Neural cell (in vitro differentiated cells): ENCODE measurements around the gene CLCNKA. TPM values are rescaled to one million over a fixed set of nuclear protein-coding genes. Genes with fewer than 3 reads are reported as not detected.

ENCODE experiments used
- H2AFZ ChIP-seq: fragments of 200-600, 300-800 bp; sonication (generic), shearing (Covaris generic); 2 replicates; pipeline ENCODE4 v1.6.0; 2014; ENCODE audit warnings: low read depth, mild to moderate bottlenecking, antibody characterized with exemption, low read length, moderate library complexity
- H3F3A ChIP-seq: fragments of 200-600 bp; shearing (Covaris generic); 2 replicates; pipeline ENCODE4 v1.6.1; 2016; ENCODE audit warnings: mild to moderate bottlenecking, moderate library complexity, mixed read lengths, antibody characterized with exemption, low read length; ENCODE audit not compliant: insufficient read depth, poor library complexity, severe bottlenecking
- H3K27ac ChIP-seq: fragments of 200-600, 300-800 bp; sonication (generic), shearing (Covaris generic); 2 replicates; pipeline ENCODE4 v1.5.1; 2014; ENCODE audit warnings: mild to moderate bottlenecking, low read length, moderate library complexity
- H3K27me3 ChIP-seq: fragments of 300-800, 200-600 bp; sonication (generic), shearing (Covaris generic); 2 replicates; pipeline ENCODE4 v1.6.0; 2014; ENCODE audit warnings: mild to moderate bottlenecking, low read depth, low read length, moderate library complexity; ENCODE audit not compliant: insufficient read depth
- H3K36me3 ChIP-seq: fragments of 300-800, 200-600 bp; sonication (generic), shearing (Covaris generic); 2 replicates; pipeline ENCODE4 v1.5.1; 2014; ENCODE audit warnings: mild to moderate bottlenecking, antibody characterized with exemption, low read length, moderate library complexity; ENCODE audit not compliant: insufficient read depth
- H3K4me2 ChIP-seq: fragments of 300-800, 200-600 bp; sonication (generic), shearing (Covaris generic); 2 replicates; pipeline ENCODE4 v1.6.0; 2014; ENCODE audit warnings: mild to moderate bottlenecking, low read length
- H3K4me3 ChIP-seq: fragments of 300-800, 200-600 bp; sonication (generic), shearing (Covaris generic); 2 replicates; pipeline ENCODE4 v1.5.1; 2014; ENCODE audit warnings: mild to moderate bottlenecking, low read length, moderate library complexity
- H3K79me2 ChIP-seq: fragments of 200-600 bp; shearing (Covaris generic); replicated peaks from 2 replicates; pipeline ENCODE4 v1.6.0; 2014; ENCODE audit warnings: mild to moderate bottlenecking, low read length, moderate library complexity; ENCODE audit not compliant: insufficient read depth
- H3K9ac ChIP-seq: fragments of 300-800, 200-600 bp; sonication (generic), shearing (Covaris generic); 2 replicates; pipeline ENCODE4 v1.6.1; 2016; ENCODE audit warnings: mild to moderate bottlenecking, low read length, mixed read lengths
- H3K9me2 ChIP-seq: fragments of 200-600 bp; shearing (Covaris generic); 2 replicates; pipeline ENCODE4 v1.6.1; 2016; ENCODE audit warnings: mild to moderate bottlenecking, low read length, mixed read lengths; ENCODE audit not compliant: insufficient read depth
- H3K9me3 ChIP-seq: fragments of 200-600, 300-800 bp; sonication (generic), shearing (Covaris generic); 2 replicates; pipeline ENCODE4 v1.6.1; 2016; ENCODE audit warnings: mild to moderate bottlenecking, mixed run types, low read length, moderate library complexity, mixed read lengths
- H4K20me1 ChIP-seq: fragments of 200-600 bp; shearing (Covaris generic); 2 replicates; pipeline ENCODE4 v1.6.1; 2016; ENCODE audit warnings: mild to moderate bottlenecking, mixed run types; ENCODE audit not compliant: insufficient read depth
- CTCF ChIP-seq: fragments of 450-650 bp; IDR thresholded peaks from 2 replicates; pipeline ENCODE4 v1.5.1; 2014; ENCODE audit warnings: antibody characterized with exemption, mild to moderate bottlenecking, moderate library complexity; ENCODE audit not compliant: poor library complexity, severe bottlenecking
- EP300 ChIP-seq: fragments of 450-650 bp; conservative IDR thresholded peaks from 2 replicates; pipeline ENCODE4 v1.6.1; 2014; ENCODE audit warnings: antibody characterized with exemption, mild to moderate bottlenecking, moderate library complexity; ENCODE audit not compliant: poor library complexity, severe bottlenecking
- EZH2 ChIP-seq: fragments of 200-600, 300-800 bp; shearing (Covaris generic), sonication (generic); IDR thresholded peaks from 2 replicates; pipeline ENCODE4 v1.6.1; 2014; ENCODE audit warnings: antibody characterized with exemption, low read length, borderline replicate concordance, mild to moderate bottlenecking; ENCODE audit not compliant: insufficient read depth, poor library complexity, severe bottlenecking
- MXI1 ChIP-seq: fragments of 450-650 bp; conservative IDR thresholded peaks from 2 replicates; pipeline ENCODE4 v1.6.1; 2014; ENCODE audit warnings: antibody characterized with exemption, mild to moderate bottlenecking; ENCODE audit not compliant: poor library complexity, severe bottlenecking
- POLR2AphosphoS5 ChIP-seq: IDR thresholded peaks from 2 replicates; pipeline ENCODE4 v1.6.1; 2012
- RAD21 ChIP-seq: fragments of 450-650 bp; conservative IDR thresholded peaks from 2 replicates; pipeline ENCODE4 v1.6.1; 2014; ENCODE audit warnings: antibody characterized with exemption, mild to moderate bottlenecking, moderate library complexity
- SMC3 ChIP-seq: fragments of 450-650 bp; conservative IDR thresholded peaks from 2 replicates; pipeline ENCODE4 v1.6.1; 2014; ENCODE audit warnings: antibody characterized with exemption, mild to moderate bottlenecking, moderate library complexity; ENCODE audit not compliant: poor library complexity
- TAF1 ChIP-seq: IDR thresholded peaks from 2 replicates; pipeline ENCODE4 v1.6.1; 2012; ENCODE audit warnings: low read depth
- polyA plus RNA-seq: library from polyadenylated mRNA; depleted of rRNA; stranded (reverse); fragments of >200 nt; gene quantifications from 2 replicates; pipeline ENCODE4 v1.2.3, GENCODE V29; 2014
- TF ChIP-seq, protein P1 (sequence below): IDR thresholded peaks from 2 replicates; pipeline ENCODE4 v1.6.1; 2012; ENCODE audit warnings: borderline replicate concordance

Gene CLCNKA
- polyA plus RNA-seq, 1 donor from 2014 or later: not detected

GRCh38 chr1:16017076-16017460, 4.8 kb upstream of the CLCNKA start:
- Histone ChIP-seq H3K9me2 (no peaks in the 10 kb centered on the region), H3K79me2 (no peaks in the 10 kb centered on the region), H3F3A (no peaks in the 10 kb centered on the region), H3K4me3 (no peak overlapping the region), H3K27ac (no peak overlapping the region), H3K4me2 (no peak overlapping the region), H3K27me3 (no peaks in the 10 kb centered on the region), H3K36me3 (no peaks in the 10 kb centered on the region), H3K9ac (no peak overlapping the region), H3K9me3 (no peaks in the 10 kb centered on the region), H4K20me1 (no peaks in the 10 kb centered on the region), H2AFZ (no peak overlapping the region)
- TF ChIP-seq EZH2 (no peak), CTCF (no peak), RAD21 (no peak), SMC3 (no peak), EP300 (no peak), MXI1 (no peak), TAF1 (no peak), POLR2AphosphoS5 (no peak)
- TF ChIP-seq, protein P1, sequence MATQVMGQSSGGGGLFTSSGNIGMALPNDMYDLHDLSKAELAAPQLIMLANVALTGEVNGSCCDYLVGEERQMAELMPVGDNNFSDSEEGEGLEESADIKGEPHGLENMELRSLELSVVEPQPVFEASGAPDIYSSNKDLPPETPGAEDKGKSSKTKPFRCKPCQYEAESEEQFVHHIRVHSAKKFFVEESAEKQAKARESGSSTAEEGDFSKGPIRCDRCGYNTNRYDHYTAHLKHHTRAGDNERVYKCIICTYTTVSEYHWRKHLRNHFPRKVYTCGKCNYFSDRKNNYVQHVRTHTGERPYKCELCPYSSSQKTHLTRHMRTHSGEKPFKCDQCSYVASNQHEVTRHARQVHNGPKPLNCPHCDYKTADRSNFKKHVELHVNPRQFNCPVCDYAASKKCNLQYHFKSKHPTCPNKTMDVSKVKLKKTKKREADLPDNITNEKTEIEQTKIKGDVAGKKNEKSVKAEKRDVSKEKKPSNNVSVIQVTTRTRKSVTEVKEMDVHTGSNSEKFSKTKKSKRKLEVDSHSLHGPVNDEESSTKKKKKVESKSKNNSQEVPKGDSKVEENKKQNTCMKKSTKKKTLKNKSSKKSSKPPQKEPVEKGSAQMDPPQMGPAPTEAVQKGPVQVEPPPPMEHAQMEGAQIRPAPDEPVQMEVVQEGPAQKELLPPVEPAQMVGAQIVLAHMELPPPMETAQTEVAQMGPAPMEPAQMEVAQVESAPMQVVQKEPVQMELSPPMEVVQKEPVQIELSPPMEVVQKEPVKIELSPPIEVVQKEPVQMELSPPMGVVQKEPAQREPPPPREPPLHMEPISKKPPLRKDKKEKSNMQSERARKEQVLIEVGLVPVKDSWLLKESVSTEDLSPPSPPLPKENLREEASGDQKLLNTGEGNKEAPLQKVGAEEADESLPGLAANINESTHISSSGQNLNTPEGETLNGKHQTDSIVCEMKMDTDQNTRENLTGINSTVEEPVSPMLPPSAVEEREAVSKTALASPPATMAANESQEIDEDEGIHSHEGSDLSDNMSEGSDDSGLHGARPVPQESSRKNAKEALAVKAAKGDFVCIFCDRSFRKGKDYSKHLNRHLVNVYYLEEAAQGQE: no peak

GRCh38 chr1:16017461-16018303, 4.2 kb upstream of the CLCNKA start, which contains the start of gene HSPB7:
TSS of gene HSPB7 (minus strand) at chr1:16018043. CDS start at chr1:16017963, 80 bp downstream.
- TF ChIP-seq TAF1: no peak
- no peak for TF ChIP-seq POLR2AphosphoS5
- no peak for TF ChIP-seq MXI1
- TF ChIP-seq RAD21: no peak
- TF ChIP-seq EZH2: no peak
- TF ChIP-seq, protein P1: no peak
- TF ChIP-seq SMC3: no peak
- no peak for TF ChIP-seq EP300
- TF ChIP-seq CTCF: no peak
- Histone ChIP-seq H3K79me2 (no peaks in the 10 kb centered on the region), H3K27ac (no peak within 1 kb of the TSS), H3K9ac (no peak within 1 kb of the TSS), H3K36me3 (no peaks in the 10 kb centered on the region), H3F3A (no peaks in the 10 kb centered on the region), H3K9me2 (no peaks in the 10 kb centered on the region), H4K20me1 (no peaks in the 10 kb centered on the region), H2AFZ (no peak within 1 kb of the TSS), H3K27me3 (no peaks in the 10 kb centered on the region), H3K4me3 (no peak within 1 kb of the TSS), H3K9me3 (no peaks in the 10 kb centered on the region), H3K4me2 (no peak within 1 kb of the TSS)
